Measurements from ENCODE around the gene SMIM9.
A peak's percentile ranks its signal among the peaks of the same experiment; 100 is the strongest.

SMIM9 gene

GRCh38 chrX:154779261-154779660 is 55.2 kb downstream of the SMIM9 start:
- DNase-seq, result no peak

DNA sequence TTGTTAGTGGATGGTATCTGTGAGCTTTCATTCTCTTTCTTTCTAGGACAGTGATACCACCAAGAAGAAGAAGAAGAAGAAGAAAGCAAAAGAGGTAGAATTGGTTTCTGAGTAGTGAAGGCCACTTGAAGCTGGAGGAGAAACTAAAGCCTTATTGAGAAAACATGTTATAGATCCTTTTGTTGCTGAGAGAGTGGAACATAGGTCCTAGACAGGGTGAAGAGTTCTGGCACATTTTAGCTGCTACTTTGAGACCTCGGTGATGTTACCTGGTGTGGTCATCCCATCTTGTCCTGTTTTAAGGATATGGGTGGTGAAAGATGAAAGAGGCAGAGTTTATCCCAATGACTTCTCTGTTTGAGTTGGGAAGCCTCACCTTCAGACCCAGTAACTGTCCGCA is 57.7 kb downstream of the SMIM9 start:
- no peak for DNase-seq

DNA sequence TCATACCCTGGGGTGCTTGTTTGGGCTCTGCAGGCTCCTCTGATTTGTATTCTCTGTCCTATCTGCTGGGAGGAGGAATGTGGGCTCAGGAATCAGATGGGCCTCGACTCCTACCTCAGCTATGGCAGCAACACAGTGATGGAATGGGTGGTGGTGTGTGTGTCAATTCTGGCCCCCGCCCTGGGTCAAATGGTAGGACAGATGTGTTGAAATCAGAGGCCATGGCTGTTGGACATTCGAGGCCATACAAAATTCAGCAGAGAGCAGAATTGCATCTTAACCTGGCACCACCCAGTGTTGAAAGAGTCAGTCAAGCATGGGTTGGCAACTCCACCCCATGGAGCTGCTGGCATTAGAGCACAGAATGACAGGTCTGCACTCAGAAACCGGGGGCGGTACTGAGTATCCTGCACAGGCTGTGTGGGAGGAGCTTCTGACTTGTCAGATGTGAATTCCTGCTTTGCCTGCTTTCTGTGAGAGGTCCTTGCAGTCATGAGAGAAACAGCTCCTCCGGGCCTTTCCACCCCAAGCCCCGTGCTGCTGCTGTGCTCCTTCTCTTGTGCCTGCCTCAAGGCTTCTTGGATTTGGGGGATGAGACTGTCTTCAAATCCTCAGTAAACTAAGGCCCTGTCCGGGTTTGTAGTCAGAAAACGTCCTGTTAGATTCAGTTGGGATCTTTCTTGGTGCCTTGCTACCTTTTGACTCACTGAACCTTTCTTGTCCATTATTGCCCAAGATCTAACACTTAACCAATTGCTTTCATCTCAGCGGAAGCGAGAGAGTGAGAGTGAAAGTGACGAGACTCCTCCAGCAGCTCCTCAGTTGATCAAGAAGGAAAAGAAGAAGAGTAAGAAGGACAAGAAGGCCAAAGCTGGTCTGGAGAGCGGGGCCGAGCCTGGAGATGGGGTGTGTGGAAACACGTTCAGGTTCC is 58.8 kb downstream of the SMIM9 start:
- DNase-seq, result peak; percentile 76

GRCh38 chrX:154774622-154775021 is 59.8 kb downstream of the SMIM9 start:
- DNase-seq, result peak; percentile 83

All from DMS53 (cell line).